ENCODE measurements around the gene KLC1.

KLC1 gene

GRCh38 chr14:103628684-103629502 is at the start of gene KLC1:
KLC1 (plus strand) TSS chr14:103629211; CDS start chr14:103654565, 25,354 bp downstream.
- peak; percentile 61 for DNase-seq

- no peak for DNase-seq
Observed at GRCh38 chr14:103581206-103581605, 47.8 kb upstream of the KLC1 start.

- DNase-seq: no peak
Observed at GRCh38 chr14:103581954-103582703, 46.9 kb upstream of the KLC1 start.

- no peak for DNase-seq
Observed at GRCh38 chr14:103584326-103584915, 44.6 kb upstream of the KLC1 start.

- DNase-seq: no peak
Observed at GRCh38 chr14:103593577-103593976, 35.4 kb upstream of the KLC1 start.

GRCh38 chr14:103594265-103594664 is 34.7 kb upstream of the KLC1 start:
- DNase-seq: peak; percentile 92

- DNase-seq: peak; percentile 66
Observed at GRCh38 chr14:103597623-103598377, 31.2 kb upstream of the KLC1 start.

GRCh38 chr14:103600503-103600902 is 28.5 kb upstream of the KLC1 start:
- no peak for DNase-seq

GRCh38 chr14:103604620-103605019 is 24.4 kb upstream of the KLC1 start:
- no peak for DNase-seq

GRCh38 chr14:103606963-103607668 is 21.9 kb upstream of the KLC1 start:
- DNase-seq: peak; percentile 98

- DNase-seq: no peak
Observed at GRCh38 chr14:103607822-103608221, 21.2 kb upstream of the KLC1 start.

- DNase-seq: peak; percentile 98
Observed at GRCh38 chr14:103609081-103609480, 19.9 kb upstream of the KLC1 start.

- DNase-seq: no peak
Observed at GRCh38 chr14:103611215-103611614, 17.8 kb upstream of the KLC1 start.

- no peak for DNase-seq
Observed at GRCh38 chr14:103613517-103613916, 15.5 kb upstream of the KLC1 start.

- DNase-seq: no peak
Observed at GRCh38 chr14:103616635-103617300, 12.2 kb upstream of the KLC1 start.

- DNase-seq: no peak
Observed at GRCh38 chr14:103619057-103619456, 10.0 kb upstream of the KLC1 start.

GRCh38 chr14:103621860-103622259 is 7.2 kb upstream of the KLC1 start:
- no peak for DNase-seq

- DNase-seq: no peak
Observed at GRCh38 chr14:103623308-103623707, 5.7 kb upstream of the KLC1 start.

- DNase-seq: peak; percentile 89
Observed at GRCh38 chr14:103623883-103624482, 5.0 kb upstream of the KLC1 start.

- no peak for DNase-seq
Observed at GRCh38 chr14:103624860-103625259, 4.2 kb upstream of the KLC1 start.

- no peak for DNase-seq
Observed at GRCh38 chr14:103625356-103626095, 3.5 kb upstream of the KLC1 start.
